Stomach (tissue), 9 donors: ENCODE results near the gene GPBP1L1. TPM values are rescaled to one million over a fixed set of nuclear protein-coding genes. Genes with fewer than 3 reads are reported as not detected.

Source experiments
- DNase-seq, 2 donors: peaks; one replicate each; pipeline versions ENCODE4 v3.0.0 to v3.0.0-alpha.2; 2013 to 2019
- H3K27ac ChIP-seq, 5 donors: fragments of 200-600 bp in 4 of 5; sonication (generic) in 4 of 5; one replicate each; pipeline ENCODE4 v1.5.1; 2013 to 2019; ENCODE audit warnings: mild to moderate bottlenecking in 1 of 5, moderate library complexity in 1 of 5
- H3K27me3 ChIP-seq, 3 donors: fragments of 200-600 bp; sonication (generic); one replicate each; pipeline ENCODE4 v1.5.1; 2017 to 2019; ENCODE audit warnings: mixed run types in 1 of 3
- H3K36me3 ChIP-seq, 4 donors: fragments of 200-600 bp; sonication (generic); 1 replicate in 3 of 4; 2 replicates in 1 of 4; pipeline ENCODE4 v1.5.1; 2016 to 2019
- H3K4me1 ChIP-seq, 4 donors: fragments of 200-600 bp; sonication (generic); one replicate each; pipeline ENCODE4 v1.5.1; 2016 to 2019
- H3K4me3 ChIP-seq, 4 donors: fragments of 200-600 bp; sonication (generic) in 3 of 4; one replicate each; pipeline ENCODE4 v1.5.1; 2016 to 2019; ENCODE audit warnings: mild to moderate bottlenecking in 1 of 4
- H3K9me3 ChIP-seq, 4 donors: fragments of 200-600 bp; sonication (generic); one replicate each; pipeline ENCODE4 v1.5.1; 2016 to 2019
- EP300 ChIP-seq: sonication (generic); formaldehyde crosslinking; IDR thresholded peaks from one replicate; pipeline ENCODE4 v1.6.1; 2017; ENCODE audit warnings: antibody characterized with exemption
- POLR2A ChIP-seq, 4 donors: fragments of 450-650 bp; IDR thresholded peaks; one replicate each; pipeline ENCODE4 v1.6.1; 2016; ENCODE audit warnings: antibody characterized with exemption in 4 of 4, control low read depth in 2 of 4, mild to moderate bottlenecking in 1 of 4, moderate library complexity in 1 of 4
- POLR2AphosphoS5 ChIP-seq, 3 donors: sonication (generic); formaldehyde crosslinking; IDR thresholded peaks; one replicate each; pipeline ENCODE4 v1.6.1; 2016; ENCODE audit warnings: antibody characterized with exemption in 3 of 3
- WGBS, 5 donors: extraction: QIAGEN DNeasy Blood & Tissue Kit in 3 of 5; methylation state at CpG; one replicate each; pipeline versions ENCODE4 v1.1.5 to v1.1.7; 2013 to 2018; 5-methylcytosine and 5-hydroxymethylcytosine counted together
- intact Hi-C: fragments of 100-400 bp; cut with DNase I; formaldehyde crosslinking; loops from one replicate; pipeline ENCODE4 v1.15.1; 2023; ENCODE audit warnings: low total_unique reads
- polyA plus RNA-seq, 3 donors: library from polyadenylated mRNA; stranded (reverse); fragments of 200-250 nt; gene quantifications; one replicate each; pipeline ENCODE4 v1.2.3, GENCODE V29; 2013
- total RNA-seq, 5 donors: library from RNA; depleted of rRNA; stranded (reverse); fragments of >200 nt; gene quantifications; one replicate each; pipeline versions ENCODE4 v1.1.0 to v1.2.3, GENCODE V29; 2014 to 2016
- TF ChIP-seq, protein P1 (sequence below), 7 experiments: fragments of 450-650 bp in 4 of 7; fragments of 200-600 bp in 3 of 7; sonication (generic) in 3 of 7; IDR thresholded peaks; one replicate each; pipeline ENCODE4 v1.5.1; 2016 to 2019; ENCODE audit warnings: antibody characterized with exemption in 7 of 7, control low read depth in 2 of 7, mild to moderate bottlenecking in 1 of 7
- donor health status: healthy with polysubstance abuse.
- donor health status: Bipolar disorder and iron deficiency.
- donor health status: healthy.

Gene GPBP1L1
- total and polyA plus RNA-seq, 8 donors: 40.1 to 346 (median 103) TPM

GRCh38 chr1:45667321-45668111, 18.8 kb downstream of the GPBP1L1 start:
- intact Hi-C loops: no loop called here
- Histone ChIP-seq H3K4me1 (peaks cover 14 to 78% (median 42%) of the 10 kb centered on the region in 4 donors), H3K27ac (no peak overlapping the region), H3K36me3 (no peaks in the 10 kb centered on the region), H3K4me3 (no peak overlapping the region), H3K9me3 (no peaks in the 10 kb centered on the region), H3K27me3 (no peaks in the 10 kb centered on the region)
- no peak for TF ChIP-seq POLR2AphosphoS5 (IDR thresholded peaks at IDR 0.05)
- TF ChIP-seq EP300: no peak
- DNase-seq: no peak
- 55 to 75% (median 65%) methylated on average over 8 of the region's 8 CpGs for WGBS, 5 donors

- 80 to 91% (median 87%) methylated on average over 2 of the region's 2 CpGs for WGBS, 5 donors
- Histone ChIP-seq H3K4me3 (no peak overlapping the region), H3K27me3 (no peaks in the 10 kb centered on the region), H3K36me3 (no peaks in the 10 kb centered on the region), H3K9me3 (no peaks in the 10 kb centered on the region), H3K27ac (no peak overlapping the region), H3K4me1 (peaks cover 14 to 78% (median 40%) of the 10 kb centered on the region in 4 donors)
- no peak for DNase-seq
- intact Hi-C loops: no loop called here
- TF ChIP-seq POLR2A (IDR thresholded peaks at IDR 0.05) (no peak), EP300 (no peak)
- TF ChIP-seq, protein P1, sequence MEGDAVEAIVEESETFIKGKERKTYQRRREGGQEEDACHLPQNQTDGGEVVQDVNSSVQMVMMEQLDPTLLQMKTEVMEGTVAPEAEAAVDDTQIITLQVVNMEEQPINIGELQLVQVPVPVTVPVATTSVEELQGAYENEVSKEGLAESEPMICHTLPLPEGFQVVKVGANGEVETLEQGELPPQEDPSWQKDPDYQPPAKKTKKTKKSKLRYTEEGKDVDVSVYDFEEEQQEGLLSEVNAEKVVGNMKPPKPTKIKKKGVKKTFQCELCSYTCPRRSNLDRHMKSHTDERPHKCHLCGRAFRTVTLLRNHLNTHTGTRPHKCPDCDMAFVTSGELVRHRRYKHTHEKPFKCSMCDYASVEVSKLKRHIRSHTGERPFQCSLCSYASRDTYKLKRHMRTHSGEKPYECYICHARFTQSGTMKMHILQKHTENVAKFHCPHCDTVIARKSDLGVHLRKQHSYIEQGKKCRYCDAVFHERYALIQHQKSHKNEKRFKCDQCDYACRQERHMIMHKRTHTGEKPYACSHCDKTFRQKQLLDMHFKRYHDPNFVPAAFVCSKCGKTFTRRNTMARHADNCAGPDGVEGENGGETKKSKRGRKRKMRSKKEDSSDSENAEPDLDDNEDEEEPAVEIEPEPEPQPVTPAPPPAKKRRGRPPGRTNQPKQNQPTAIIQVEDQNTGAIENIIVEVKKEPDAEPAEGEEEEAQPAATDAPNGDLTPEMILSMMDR (IDR thresholded peaks at IDR 0.05): no peak
Measured at GRCh38 chr1:45666836-45667235, 19.5 kb downstream of the GPBP1L1 start.

GRCh38 chr1:45660336-45660735, 26.0 kb downstream of the GPBP1L1 start:
- DNase-seq: no peak
- TF ChIP-seq POLR2AphosphoS5 (IDR thresholded peaks at IDR 0.05) (no peak), EP300 (no peak), POLR2A (IDR thresholded peaks at IDR 0.05) (no peak)
- TF ChIP-seq, protein P1 (IDR thresholded peaks at IDR 0.05): no peak
- Histone ChIP-seq H3K27ac (no peak overlapping the region), H3K9me3 (no peaks in the 10 kb centered on the region), H3K27me3 (no peaks in the 10 kb centered on the region), H3K4me3 (no peak overlapping the region), H3K4me1 (peaks cover 0 to 50% (median 16%) of the 10 kb centered on the region in 4 donors), H3K36me3 (peaks cover 34 to 57% (median 56%) of the 10 kb centered on the region in 4 donors)
- 48 to 83% (median 67%) methylated on average over 2 of the region's 2 CpGs for WGBS, 5 donors
- intact Hi-C loops: no loop called here

DNA sequence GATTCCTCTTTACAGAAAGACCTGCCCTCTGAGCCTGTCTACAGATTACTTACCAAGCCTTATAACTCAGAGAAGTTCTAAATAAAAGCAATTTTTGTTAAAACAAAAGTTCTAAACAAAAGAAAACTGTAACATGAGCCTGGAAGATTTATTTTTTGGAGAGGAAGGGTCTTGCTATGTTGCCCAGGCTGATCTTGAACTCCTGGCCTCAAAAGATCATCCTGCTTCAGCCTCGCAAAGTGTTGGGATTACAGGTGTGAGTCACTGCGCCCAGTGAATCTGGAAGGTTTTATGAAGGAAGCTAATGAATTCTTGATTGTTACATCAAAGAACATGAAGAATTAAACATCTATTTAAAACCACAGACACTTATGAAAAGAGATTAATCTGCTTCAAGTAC, 27.1 kb downstream of the GPBP1L1 start:
- H3K27me3 ChIP-seq: no peaks in the 10 kb centered on the region
- intact Hi-C loops: no loop called here
- peaks cover 45 to 68% (median 67%) of the 10 kb centered on the region in 4 donors for H3K36me3 ChIP-seq
- TF ChIP-seq POLR2AphosphoS5 (IDR thresholded peaks at IDR 0.05): no peak
- no peak for TF ChIP-seq EP300
- no peak for TF ChIP-seq POLR2A (IDR thresholded peaks at IDR 0.05)
- TF ChIP-seq, protein P1 (IDR thresholded peaks at IDR 0.05): no peak
- peak overlapping the region in 1 of 5 donors; percentile 16 for H3K27ac ChIP-seq
- H3K4me3 ChIP-seq: no peak overlapping the region
- WGBS, 5 donors: 95 to 100% (median 97%) methylated on average over 2 of the region's 2 CpGs
- H3K4me1 ChIP-seq: peaks cover 0 to 50% (median 16%) of the 10 kb centered on the region in 4 donors
- H3K9me3 ChIP-seq: no peaks in the 10 kb centered on the region
- no peak for DNase-seq

- DNase-seq: peak in 1 of 2 donors; percentile 46
- intact Hi-C loops: no loop called here
- no peak overlapping the region for H3K4me3 ChIP-seq
- 23 to 56% (median 39%) methylated on average over 2 of the region's 2 CpGs for WGBS, 5 donors
- TF ChIP-seq, protein P1 (IDR thresholded peaks at IDR 0.05): no peak
- TF ChIP-seq EP300 (no peak), POLR2A (IDR thresholded peaks at IDR 0.05) (no peak), POLR2AphosphoS5 (IDR thresholded peaks at IDR 0.05) (peak in 1 of 3 donors; percentile 51)
- peak overlapping the region in 1 of 5 donors; percentile 32 for H3K27ac ChIP-seq
- no peaks in the 10 kb centered on the region for H3K27me3 ChIP-seq
- no peaks in the 10 kb centered on the region for H3K9me3 ChIP-seq
- H3K36me3 ChIP-seq: peaks cover 56 to 79% (median 78%) of the 10 kb centered on the region in 4 donors
- peaks cover 0 to 44% (median 16%) of the 10 kb centered on the region in 4 donors for H3K4me1 ChIP-seq
Measured at GRCh38 chr1:45658171-45658570, 28.2 kb downstream of the GPBP1L1 start.
